Activated CD4-positive, alpha-beta T cell treated with anti-CD3 and anti-CD28 coated beads for 36 hours (primary cell): ENCODE data around the gene FRY. TPM values are rescaled to one million over a fixed set of nuclear protein-coding genes. Genes with fewer than 3 reads are reported as not detected.
"Not testable (repeated sequence)": the region's sequence is repeated elsewhere in the genome, so short reads cannot be mapped to it uniquely, and the experiment has no call there.

Source experiments
- ATAC-seq: fragments of 200-7000 bp; cut with Tn5 transposase; one replicate; pipeline ENCODE4 v1.10.0; 2021; ENCODE audit warnings: mild to moderate bottlenecking, moderate library complexity
- CTCF ChIA-PET: fragments of 350-600 bp; sonication (Branson Sonifier 250); formaldehyde crosslinking; loops from one replicate; lab custom pipeline; 2021; ENCODE audit warnings: antibody characterized with exemption; lab: Charles Lee
- POLR2A ChIA-PET: fragments of 350-600 bp; sonication (Branson Sonifier 250); formaldehyde crosslinking; loops from one replicate; lab custom pipeline; 2021; ENCODE audit warnings: antibody characterized with exemption, inconsistent platforms; lab: Charles Lee
- DNase-seq: peaks from one replicate; pipeline ENCODE4 v3.0.0-alpha.2; 2020
- H3K27ac Mint-ChIP-seq: one replicate; pipeline ENCODE4 v1.8.0; 2021; ENCODE audit warnings: mixed read lengths
- H3K27me3 Mint-ChIP-seq: one replicate; pipeline ENCODE4 v1.8.0; 2021; ENCODE audit warnings: mixed read lengths
- H3K36me3 Mint-ChIP-seq: one replicate; pipeline ENCODE4 v1.8.0; 2021; ENCODE audit warnings: low read depth, mixed read lengths
- H3K4me1 Mint-ChIP-seq: one replicate; pipeline ENCODE4 v1.8.0; 2021; ENCODE audit warnings: mixed read lengths
- H3K4me3 Mint-ChIP-seq: one replicate; pipeline ENCODE4 v1.8.0; 2021; ENCODE audit warnings: mild to moderate bottlenecking, moderate library complexity, mixed read lengths
- H3K9me3 Mint-ChIP-seq: one replicate; pipeline ENCODE4 v1.8.0; 2021; ENCODE audit warnings: low read depth, mixed read lengths
- intact Hi-C, 2 experiments: fragments of 100-400 bp; cut with DNase I in 1 of 2; cut with micrococcal nuclease in 1 of 2; formaldehyde crosslinking; loops; one replicate each; pipeline versions ENCODE4 v1.14.2 to v1.15.1; 2022 to 2024; cut with DNase I, micrococcal nuclease
- total RNA-seq, 2 experiments: library from RNA; stranded (reverse); gene quantifications; one replicate each; pipeline ENCODE4 v1.2.3, GENCODE V29; 2021

Gene FRY
- total RNA-seq, 2 experiments from 2014 or later: 1.9 to 3.5 TPM

- POLR2A ChIA-PET, intact Hi-C loops, H3K27ac Mint-ChIP-seq: not testable (repeated sequence)
Observed at GRCh38 chr13:32000754-32001153, 30.8 kb upstream of the FRY start.

DNA sequence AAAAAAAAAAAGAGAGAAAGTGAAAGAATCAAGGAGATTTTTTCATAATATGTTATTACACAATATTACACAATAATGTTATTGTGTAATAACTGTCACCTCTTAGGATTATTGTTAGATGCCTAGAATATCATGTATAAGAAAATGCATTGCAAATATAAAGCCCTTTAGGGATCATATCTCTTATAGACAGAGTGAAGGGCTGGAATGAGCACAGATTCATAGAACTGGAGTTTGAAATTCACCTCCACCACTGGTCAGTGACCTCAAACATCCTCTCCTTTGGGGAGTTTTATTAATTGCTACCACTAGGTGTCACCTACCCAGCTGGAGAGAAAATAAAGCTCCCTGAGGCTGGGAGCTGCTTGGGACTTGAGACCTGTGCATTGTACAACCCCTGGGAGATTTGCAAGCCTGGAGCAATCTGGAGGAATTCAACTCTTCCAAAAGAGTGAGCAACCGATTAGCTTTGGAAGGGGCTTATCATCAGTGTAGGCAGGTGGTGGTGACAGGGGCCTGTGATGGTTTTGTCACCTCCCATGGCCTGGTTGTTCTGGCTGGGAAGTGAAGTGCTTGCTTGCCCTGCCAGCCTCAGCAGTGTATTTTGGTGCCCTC lies 30.3 kb upstream of the FRY start:
- peak; percentile 10 for DNase-seq

More at GRCh38 chr13:32000754-32001153, 30.8 kb upstream of the FRY start:
- not testable (repeated sequence) for ATAC-seq, H3K4me3 Mint-ChIP-seq, DNase-seq, H3K4me1 Mint-ChIP-seq, H3K36me3 Mint-ChIP-seq, H3K27me3 Mint-ChIP-seq, H3K9me3 Mint-ChIP-seq
- CTCF ChIA-PET: interaction anchor here (0.6 to 1.0 kb wide), 2 partner anchors 74 to 90 kb away, joined by 3 to 4 read pairs; no protein-coding TSS in a partner anchor

GRCh38 chr13:32001769-32002168 lies 29.8 kb upstream of the FRY start:
- intact Hi-C loops: no loop called here
- ChIA-PET POLR2A (no interaction called here), CTCF (interaction anchor here (0.7 to 1.0 kb wide), 4 partner anchors 15 to 305 kb away, joined by 3 to 4 read pairs (median 3); no protein-coding TSS in a partner anchor)
- Mint-ChIP-seq H3K27ac (no peak overlapping the region), H3K27me3 (no peaks in the 10 kb centered on the region), H3K4me3 (no peak overlapping the region), H3K9me3 (no peaks in the 10 kb centered on the region), H3K36me3 (no peaks in the 10 kb centered on the region), H3K4me1 (no peaks in the 10 kb centered on the region)
- DNase-seq: no peak
- no peak for ATAC-seq

More for the DNA sequence above, 30.3 kb upstream of the FRY start:
- no peaks in the 10 kb centered on the region for H3K27me3 Mint-ChIP-seq
- ChIA-PET POLR2A (no interaction called here), CTCF (interaction anchor here (0.6 to 1.0 kb wide), 5 partner anchors 15 to 305 kb away, joined by 3 to 4 read pairs (median 3); no protein-coding TSS in a partner anchor)
- H3K27ac Mint-ChIP-seq: no peak overlapping the region
- intact Hi-C loops: no loop called here
- H3K4me1 Mint-ChIP-seq: no peaks in the 10 kb centered on the region
- no peaks in the 10 kb centered on the region for H3K36me3 Mint-ChIP-seq
- H3K4me3 Mint-ChIP-seq: no peak overlapping the region
- no peaks in the 10 kb centered on the region for H3K9me3 Mint-ChIP-seq
- ATAC-seq: peak; percentile 44

GRCh38 chr13:32002873-32003272 lies 28.7 kb upstream of the FRY start:
- Mint-ChIP-seq H3K27me3 (no peaks in the 10 kb centered on the region), H3K4me1 (no peaks in the 10 kb centered on the region), H3K4me3 (no peak overlapping the region), H3K27ac (no peak overlapping the region), H3K36me3 (no peaks in the 10 kb centered on the region), H3K9me3 (no peaks in the 10 kb centered on the region)
- intact Hi-C loops: no loop called here
- no peak for ATAC-seq
- CTCF ChIA-PET: interaction anchor here (0.6 to 1.3 kb wide), 2 partner anchors 8 to 93 kb away, joined by 3 read pairs; no protein-coding TSS in a partner anchor
- POLR2A ChIA-PET: no interaction called here
- DNase-seq: no peak

GRCh38 chr13:32007494-32007893 lies 24.1 kb upstream of the FRY start:
- Mint-ChIP-seq H3K4me1 (no peaks in the 10 kb centered on the region), H3K36me3 (no peaks in the 10 kb centered on the region), H3K27me3 (no peaks in the 10 kb centered on the region), H3K9me3 (no peaks in the 10 kb centered on the region), H3K27ac (no peak overlapping the region), H3K4me3 (no peak overlapping the region)
- CTCF ChIA-PET: interaction anchor here (1.0 to 1.1 kb wide), 3 partner anchors 13 to 98 kb away, joined by 3 to 4 read pairs (median 3); no protein-coding TSS in a partner anchor
- no peak for ATAC-seq
- no peak for DNase-seq
- intact Hi-C loops: no loop called here
- POLR2A ChIA-PET: no interaction called here

DNA sequence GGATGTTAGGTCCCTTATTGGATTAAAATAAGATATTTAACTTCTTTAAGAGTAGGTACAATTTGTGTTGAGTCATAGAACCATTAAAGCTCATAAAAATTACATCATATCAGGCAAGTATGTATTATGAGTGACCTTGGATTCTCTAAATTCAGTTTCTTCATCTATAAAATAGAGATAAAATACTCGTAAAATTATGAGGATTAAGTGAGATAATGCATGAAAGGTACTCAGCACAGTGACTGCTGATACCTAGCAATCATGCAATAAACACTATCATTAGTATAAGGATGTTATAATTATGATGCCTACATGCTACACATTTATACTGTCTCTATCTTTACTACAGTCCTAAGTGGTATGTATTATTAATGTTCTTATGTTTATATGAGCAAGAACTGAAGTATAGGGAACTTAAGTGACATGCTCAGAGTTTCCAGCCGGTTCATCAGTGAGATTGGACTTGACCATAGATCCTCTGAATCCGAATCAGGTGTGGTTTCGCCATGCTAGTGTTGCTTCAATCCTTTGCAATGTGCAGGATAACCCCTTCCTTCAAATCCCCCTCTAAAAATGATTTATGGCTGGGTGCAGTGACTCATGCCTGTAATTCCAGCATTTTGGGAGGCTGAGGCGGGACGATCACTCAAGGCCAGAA lies 22.9 kb upstream of the FRY start:
- Mint-ChIP-seq H3K4me3 (no peak overlapping the region), H3K4me1 (no peaks in the 10 kb centered on the region), H3K36me3 (no peaks in the 10 kb centered on the region), H3K27ac (no peak overlapping the region), H3K27me3 (no peaks in the 10 kb centered on the region), H3K9me3 (no peaks in the 10 kb centered on the region)
- ATAC-seq (no peak), DNase-seq (no peak)
- CTCF ChIA-PET: interaction anchor here (0.7 to 1.1 kb wide), 2 partner anchors 19 to 303 kb away, joined by 3 to 4 read pairs; no protein-coding TSS in a partner anchor
- POLR2A ChIA-PET: no interaction called here
- intact Hi-C loops: no loop called here

DNA sequence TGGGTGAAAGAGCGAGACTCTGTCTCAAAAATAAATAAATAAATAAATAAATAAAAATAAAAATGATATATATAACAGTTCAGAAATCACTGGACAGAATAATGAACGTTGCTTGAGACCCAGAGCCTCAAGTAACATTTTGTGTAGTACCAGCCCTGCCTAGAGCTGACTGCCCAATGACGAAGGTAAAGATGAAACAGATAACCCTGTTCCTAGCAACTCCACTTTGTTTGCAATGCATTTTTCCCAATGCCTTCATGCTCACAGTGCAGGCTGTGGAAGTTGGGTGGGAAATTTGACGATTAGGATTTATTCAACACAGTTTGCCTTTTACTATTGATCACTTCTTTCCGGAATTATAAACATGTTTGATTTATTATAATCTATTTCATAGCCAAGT lies 22.2 kb upstream of the FRY start:
- ATAC-seq (no peak), DNase-seq (no peak)
- no peaks in the 10 kb centered on the region for H3K9me3 Mint-ChIP-seq
- intact Hi-C loops: no loop called here
- H3K27me3 Mint-ChIP-seq: no peaks in the 10 kb centered on the region
- no peak overlapping the region for H3K4me3 Mint-ChIP-seq
- no peaks in the 10 kb centered on the region for H3K36me3 Mint-ChIP-seq
- no peak overlapping the region for H3K27ac Mint-ChIP-seq
- POLR2A ChIA-PET: no interaction called here
- CTCF ChIA-PET: interaction anchor here (0.7 kb wide), 1 partner anchor 303 kb away, joined by 4 read pairs; no protein-coding TSS in a partner anchor
- H3K4me1 Mint-ChIP-seq: no peaks in the 10 kb centered on the region

DNA sequence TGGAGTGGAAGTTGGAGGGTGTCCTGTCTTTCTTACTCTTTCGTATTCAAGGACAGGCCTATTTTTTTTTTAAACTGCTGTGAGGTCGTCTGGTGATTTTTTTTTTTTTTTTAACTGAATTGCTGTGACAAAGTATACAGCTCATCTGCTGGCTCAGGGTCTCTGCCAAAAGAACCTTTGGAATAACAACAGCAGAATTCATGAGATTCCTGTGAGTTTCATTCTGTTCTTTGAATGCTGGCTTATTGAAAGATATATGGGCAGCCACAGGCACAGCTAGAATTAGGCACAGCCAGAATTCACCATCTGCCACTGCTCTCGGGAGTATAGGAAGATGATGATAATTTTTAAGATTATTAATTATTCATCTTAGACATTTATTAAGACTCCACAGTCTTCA lies 21.4 kb upstream of the FRY start:
- no peak for DNase-seq
- Mint-ChIP-seq H3K4me1 (no peaks in the 10 kb centered on the region), H3K36me3 (no peaks in the 10 kb centered on the region), H3K27me3 (no peaks in the 10 kb centered on the region), H3K9me3 (no peaks in the 10 kb centered on the region), H3K27ac (no peak overlapping the region), H3K4me3 (no peak overlapping the region)
- ATAC-seq: no peak
- ChIA-PET POLR2A (no interaction called here), CTCF (interaction anchor here (1.2 to 1.9 kb wide), 2 partner anchors 21 to 100 kb away, joined by 3 to 5 read pairs; no protein-coding TSS in a partner anchor)
- intact Hi-C loops: no loop called here

- ATAC-seq (no peak), DNase-seq (no peak)
- ChIA-PET CTCF (no interaction called here), POLR2A (no interaction called here)
- no peaks in the 10 kb centered on the region for H3K4me1 Mint-ChIP-seq
- no peaks in the 10 kb centered on the region for H3K9me3 Mint-ChIP-seq
- intact Hi-C loops: no loop called here
- H3K4me3 Mint-ChIP-seq: no peak overlapping the region
- no peaks in the 10 kb centered on the region for H3K36me3 Mint-ChIP-seq
- H3K27ac Mint-ChIP-seq: no peak overlapping the region
- no peaks in the 10 kb centered on the region for H3K27me3 Mint-ChIP-seq
Observed at GRCh38 chr13:32011971-32012370, 19.6 kb upstream of the FRY start.

- Mint-ChIP-seq H3K36me3 (no peaks in the 10 kb centered on the region), H3K9me3 (no peaks in the 10 kb centered on the region), H3K4me3 (no peak overlapping the region), H3K4me1 (no peaks in the 10 kb centered on the region), H3K27ac (no peak overlapping the region), H3K27me3 (no peaks in the 10 kb centered on the region)
- ChIA-PET POLR2A (no interaction called here), CTCF (no interaction called here)
- ATAC-seq (no peak), DNase-seq (no peak)
- intact Hi-C loops: no loop called here
Observed at GRCh38 chr13:32013181-32013580, 18.4 kb upstream of the FRY start.

DNA sequence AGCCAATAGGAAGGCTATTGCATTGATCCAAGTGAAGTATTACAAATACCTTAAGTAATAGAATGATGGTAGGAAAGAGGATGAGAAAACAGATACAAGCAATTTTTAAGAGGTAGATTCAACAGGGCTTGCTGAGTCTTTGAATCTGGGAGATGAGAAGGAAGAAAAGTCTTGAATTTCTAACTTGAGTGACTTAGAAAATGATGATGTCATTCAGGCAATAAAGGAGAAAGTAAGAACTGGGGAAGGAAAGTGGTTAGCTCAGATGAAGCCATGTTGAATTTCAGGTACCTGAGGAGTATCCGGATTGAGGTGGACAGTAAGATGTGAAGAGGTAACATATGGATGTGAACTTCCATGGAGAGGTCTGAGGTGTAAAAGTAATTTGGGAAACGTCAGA lies 15.5 kb upstream of the FRY start:
- Mint-ChIP-seq H3K27ac (no peak overlapping the region), H3K36me3 (no peaks in the 10 kb centered on the region), H3K4me1 (no peaks in the 10 kb centered on the region), H3K9me3 (no peaks in the 10 kb centered on the region), H3K27me3 (no peaks in the 10 kb centered on the region), H3K4me3 (no peak overlapping the region)
- POLR2A ChIA-PET: no interaction called here
- intact Hi-C loops: loop anchor here in 1 of 2 experiments (5.0 kb wide), 1 partner anchor 296 kb away; no protein-coding TSS in a partner anchor
- CTCF ChIA-PET: interaction anchor here (0.7 to 0.8 kb wide), 2 partner anchors 17 to 149 kb away, joined by 3 read pairs; no protein-coding TSS in a partner anchor
- DNase-seq (no peak), ATAC-seq (no peak)
